Spleen (tissue), 7 donors: ENCODE results near the gene FNDC7.

Source experiments
- CTCF ChIP-seq, 11 experiments: fragments of 200-600 bp in 7 of 11; fragments of 450-650 bp in 4 of 11; sonication (generic) in 4 of 11; IDR thresholded peaks in 8 of 11; conservative IDR thresholded peaks in 3 of 11; 1 replicate in 7 of 11; 2 replicates in 4 of 11; pipeline versions ENCODE4 v1.4.0 to v1.8.0; 2016 to 2021; ENCODE audit warnings: antibody characterized with exemption in 11 of 11, inconsistent platforms in 4 of 11, mild to moderate bottlenecking in 1 of 11
- POLR2A ChIP-seq, 3 donors: fragments of 450-650 bp; IDR thresholded peaks; one replicate each; pipeline ENCODE4 v1.5.1; 2017; ENCODE audit warnings: antibody characterized with exemption in 3 of 3, mild to moderate bottlenecking in 1 of 3
- donor health status: DM: no; HTN: no; CAD: no; lungs with moderate emphysema.
- donor health status: DM: no; HTN: no; CAD: no.
- donor health status: DM: no; HTN: no; CAD: no.

- TF ChIP-seq POLR2A (IDR thresholded peaks at IDR 0.05) = no peak
- no peak for TF ChIP-seq CTCF (IDR thresholded peaks at IDR 0.05 in 8 of 11, conservative IDR thresholded peaks at IDR 0.05 in 3 of 11)
These were observed 79.1 kb downstream of the FNDC7 start for GRCh38 chr1:108791790-108792189.
